ENCODE data around the gene FRMD3.

FRMD3 gene

DNA sequence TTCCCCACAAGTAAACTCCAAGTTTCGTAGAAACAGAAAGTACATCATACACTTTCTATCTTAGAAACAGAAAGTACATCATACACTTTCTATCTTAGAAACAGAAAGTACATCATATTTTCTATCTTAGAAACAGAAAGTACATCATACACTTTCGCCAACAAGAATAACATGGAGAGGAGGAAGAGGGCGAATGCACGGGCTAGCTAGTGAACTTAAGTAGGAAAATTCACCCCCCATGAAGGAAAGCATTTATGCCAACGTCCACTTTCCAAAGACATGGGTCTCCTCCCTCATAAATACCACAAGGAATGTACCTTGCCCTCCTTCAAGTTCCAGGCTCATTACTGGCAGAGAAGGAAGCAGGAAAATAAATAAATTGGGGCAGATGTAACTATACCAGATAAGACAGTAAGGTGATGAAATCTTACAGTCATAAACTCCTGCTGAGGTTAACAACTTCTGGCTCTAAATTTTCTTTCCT lies 64.7 kb downstream of the FRMD3 start:
- DNase-seq (ENCODE audit: low read depth in 3 of 3) = no peak

DNA sequence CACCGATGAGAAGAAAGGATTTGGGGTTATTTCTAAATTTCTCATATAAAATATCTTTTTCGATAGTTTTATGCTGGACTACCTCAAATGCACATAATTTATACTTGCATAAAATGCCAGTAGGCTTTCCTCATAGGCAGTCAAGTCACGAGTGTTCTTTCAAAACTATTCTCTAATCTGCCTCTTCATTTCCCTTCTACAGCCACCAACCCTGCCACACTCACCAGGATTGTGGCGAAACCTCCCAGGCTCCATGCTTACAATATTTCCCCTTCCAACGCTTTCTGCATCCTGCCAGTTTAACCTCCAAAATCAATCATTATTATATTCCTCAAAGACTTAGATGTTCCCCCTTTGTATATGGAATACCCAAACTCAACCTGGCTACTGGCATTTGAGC lies 65.4 kb downstream of the FRMD3 start:
- DNase-seq (ENCODE audit: low read depth in 3 of 3) = no peak

DNA sequence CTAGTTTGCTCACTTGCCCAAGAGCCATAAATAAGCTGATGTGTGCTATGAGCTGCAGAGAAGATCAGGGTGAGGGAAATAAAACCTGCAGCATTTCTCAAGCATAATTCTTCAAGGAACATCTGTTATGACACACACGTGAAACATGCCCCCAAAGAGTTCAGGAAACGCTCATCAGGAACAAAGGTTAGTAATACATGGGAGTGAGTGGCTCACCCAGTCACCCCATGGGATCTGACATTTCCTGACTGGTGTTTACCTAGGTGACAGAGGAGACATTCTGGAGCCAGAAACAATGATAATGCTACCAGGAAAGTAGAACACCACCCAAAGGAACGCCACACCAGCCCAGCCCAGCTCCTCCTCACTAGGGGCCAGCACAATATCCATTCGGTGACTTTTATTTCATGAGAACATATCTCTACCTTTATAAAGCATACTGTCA lies 66.0 kb downstream of the FRMD3 start:
- no peak for DNase-seq (ENCODE audit: low read depth in 3 of 3)

DNA sequence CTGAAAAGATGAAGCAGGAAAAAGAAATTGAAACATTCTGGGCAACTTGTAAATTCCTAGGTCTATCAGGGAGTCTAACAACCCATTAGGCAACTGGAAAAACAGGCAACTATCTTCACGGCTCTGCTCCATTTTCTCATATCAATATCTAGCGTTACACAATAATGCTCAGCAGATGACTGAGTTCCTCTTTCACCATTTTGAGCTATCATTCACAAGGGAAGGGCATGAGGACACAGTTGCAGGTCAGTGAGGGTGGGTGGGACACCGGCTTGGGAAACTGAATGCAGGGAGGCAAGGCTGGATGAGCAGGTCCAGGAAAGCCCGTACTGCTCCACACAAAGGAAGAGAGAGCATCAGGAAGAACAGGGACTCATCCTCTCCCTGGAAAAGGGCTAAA lies 67.0 kb downstream of the FRMD3 start:
- DNase-seq (ENCODE audit: low read depth in 3 of 3) = no peak

DNA sequence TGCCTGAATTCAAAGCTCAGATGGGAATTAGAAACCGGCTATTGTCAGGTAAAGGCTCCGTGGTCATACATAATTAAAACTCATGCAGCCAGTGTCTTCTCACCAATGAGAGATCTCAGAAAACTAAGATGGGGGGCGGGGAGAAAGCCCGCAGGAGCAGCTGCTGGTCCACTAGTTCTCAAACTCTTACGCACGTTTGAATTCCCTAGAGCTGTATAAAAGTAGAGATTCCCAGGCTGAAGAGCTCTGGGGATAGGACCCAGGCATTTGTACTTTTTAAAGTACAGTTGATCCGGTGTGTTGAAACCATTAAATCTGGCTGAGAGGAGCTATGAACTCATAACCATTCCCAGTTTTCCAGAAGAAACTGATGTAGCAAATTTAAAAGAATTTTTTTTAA lies 68.5 kb downstream of the FRMD3 start:
- DNase-seq (ENCODE audit: low read depth in 3 of 3) = no peak

DNA sequence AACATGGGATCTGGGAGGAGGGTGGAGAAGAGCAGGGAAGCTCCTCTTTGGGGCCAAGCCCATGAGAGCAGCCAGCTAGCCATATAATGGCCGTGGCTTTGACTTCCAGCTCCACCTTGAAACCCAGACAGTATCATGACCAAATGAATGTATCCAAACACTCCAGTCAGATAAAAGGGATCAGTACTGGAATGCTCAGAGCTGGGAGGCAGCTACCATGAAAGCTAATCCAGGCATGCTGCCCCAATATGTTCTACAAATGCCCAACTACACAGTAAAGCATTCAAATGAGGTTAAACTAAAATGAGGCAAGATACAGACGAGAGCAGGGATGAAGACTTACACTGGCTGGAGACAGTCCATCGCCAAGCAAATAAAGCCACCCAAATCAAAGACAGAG lies 69.4 kb downstream of the FRMD3 start:
- no peak for DNase-seq (ENCODE audit: low read depth in 3 of 3)

DNA sequence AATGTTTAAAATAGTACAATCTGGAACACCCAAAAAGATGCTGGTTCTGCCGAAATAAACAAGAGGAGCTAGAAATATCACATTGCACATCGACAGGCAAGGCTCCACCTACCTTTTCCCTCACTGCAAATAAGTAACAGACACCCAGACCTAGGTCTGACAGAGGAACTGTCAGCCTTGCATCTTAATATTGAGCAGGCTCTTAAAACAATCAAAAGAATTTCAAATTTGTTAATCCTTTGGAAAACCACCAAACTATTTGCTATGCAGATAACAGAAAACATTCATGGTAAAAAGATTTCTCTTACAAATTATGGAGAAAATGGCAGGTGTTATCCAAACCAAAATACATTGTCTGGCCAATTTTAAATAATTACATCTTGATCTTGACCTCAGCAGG lies 71.3 kb downstream of the FRMD3 start:
- DNase-seq (ENCODE audit: low read depth in 3 of 3) = no peak

DNA sequence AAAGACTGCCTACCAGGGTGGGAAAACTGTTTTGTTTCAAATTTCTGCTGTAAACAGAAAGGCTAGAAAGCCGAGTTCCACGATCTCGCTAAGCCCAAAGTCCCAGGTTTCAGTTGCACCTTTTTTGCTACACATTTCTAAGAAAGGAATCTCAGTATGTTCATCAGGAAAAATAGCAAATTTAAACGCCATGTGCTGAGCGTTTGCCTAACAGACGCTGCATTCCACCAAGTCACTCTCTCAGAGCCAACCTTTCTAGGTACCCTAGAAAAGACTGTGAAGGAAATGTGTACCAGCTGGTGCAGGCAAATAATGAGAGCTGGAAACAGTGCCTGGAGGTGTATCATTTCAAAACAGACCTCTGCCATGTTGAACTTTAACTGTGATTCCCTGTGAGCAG lies 71.8 kb downstream of the FRMD3 start:
- DNase-seq (ENCODE audit: low read depth in 3 of 3) = no peak

DNA sequence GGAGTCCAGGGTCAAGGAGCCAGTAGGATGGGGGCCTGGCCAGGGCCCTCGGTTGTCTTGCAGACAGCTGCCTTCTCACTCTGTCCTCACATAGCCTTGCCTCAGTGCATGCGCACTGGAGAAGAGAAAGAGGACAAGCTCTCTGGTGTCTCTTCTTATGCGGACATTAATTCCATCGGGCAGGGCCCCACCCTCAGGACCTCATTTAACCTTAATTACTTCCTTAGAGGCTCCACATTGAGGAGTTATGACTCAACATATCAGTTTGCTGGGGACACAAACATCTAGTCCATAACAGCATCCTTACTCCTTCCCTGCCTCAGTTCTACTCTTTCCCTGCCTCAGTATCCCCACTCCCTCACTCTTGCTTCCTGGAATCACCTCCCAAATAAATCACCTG lies 78.4 kb downstream of the FRMD3 start:
- no peak for DNase-seq (ENCODE audit: low read depth in 3 of 3)

DNA sequence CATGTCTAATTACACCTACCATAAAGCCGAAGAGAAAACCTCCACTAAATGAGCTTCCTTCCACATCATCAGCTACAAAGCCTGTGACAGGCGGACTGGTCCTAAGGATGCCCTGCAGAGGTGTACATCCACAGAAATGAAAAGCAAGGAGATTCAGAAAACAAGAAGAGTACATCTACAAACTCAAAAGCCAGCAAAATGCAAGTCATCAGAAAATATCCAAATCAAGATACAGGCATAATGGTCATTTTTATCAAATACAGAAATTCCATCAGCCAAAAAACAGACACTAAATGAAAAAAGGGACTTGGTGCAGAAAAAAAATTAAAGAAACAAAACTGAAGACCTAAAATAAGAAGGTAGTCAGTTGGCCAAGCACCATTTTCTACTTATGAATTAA lies 79.7 kb downstream of the FRMD3 start:
- DNase-seq (ENCODE audit: low read depth in 3 of 3) = no peak

DNA sequence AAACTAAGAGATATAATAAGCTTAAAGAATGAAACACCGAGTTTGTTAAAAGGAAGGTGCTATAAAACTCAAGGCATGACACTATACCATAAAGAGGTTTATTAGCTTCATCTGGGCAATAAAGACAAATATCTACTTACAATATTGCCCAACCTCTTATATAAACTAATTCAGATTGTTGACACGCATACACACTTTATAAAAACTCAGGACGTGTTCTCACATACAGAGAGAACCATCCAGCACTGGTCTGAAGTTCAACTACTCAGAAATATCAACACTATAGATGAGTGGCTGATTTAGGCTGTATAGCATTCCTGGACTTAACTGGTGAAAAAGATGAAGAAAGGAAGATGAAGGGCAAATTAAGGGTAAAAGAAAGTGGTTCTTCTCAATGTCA lies 81.2 kb downstream of the FRMD3 start:
- DNase-seq (ENCODE audit: low read depth in 3 of 3) = no peak

DNA sequence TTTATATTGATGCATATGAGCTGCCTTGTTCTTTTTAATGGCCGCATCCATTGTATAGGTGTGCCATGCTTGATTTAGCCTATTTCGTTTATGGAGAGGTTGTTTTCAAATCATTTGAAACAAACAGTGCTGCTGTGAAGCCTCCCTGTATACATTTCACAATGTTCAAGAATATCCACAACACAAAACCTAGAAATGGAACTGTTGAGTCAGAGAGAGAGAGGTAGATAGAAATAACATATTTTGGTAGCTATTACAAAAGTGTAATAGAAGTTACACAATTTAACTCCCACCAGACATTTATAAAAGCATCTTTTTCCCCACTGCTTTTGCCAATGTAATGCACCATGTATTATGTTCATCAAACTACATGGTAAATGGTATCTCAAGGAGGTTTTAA lies 82.0 kb downstream of the FRMD3 start:
- no peak for DNase-seq (ENCODE audit: low read depth in 3 of 3)

DNA sequence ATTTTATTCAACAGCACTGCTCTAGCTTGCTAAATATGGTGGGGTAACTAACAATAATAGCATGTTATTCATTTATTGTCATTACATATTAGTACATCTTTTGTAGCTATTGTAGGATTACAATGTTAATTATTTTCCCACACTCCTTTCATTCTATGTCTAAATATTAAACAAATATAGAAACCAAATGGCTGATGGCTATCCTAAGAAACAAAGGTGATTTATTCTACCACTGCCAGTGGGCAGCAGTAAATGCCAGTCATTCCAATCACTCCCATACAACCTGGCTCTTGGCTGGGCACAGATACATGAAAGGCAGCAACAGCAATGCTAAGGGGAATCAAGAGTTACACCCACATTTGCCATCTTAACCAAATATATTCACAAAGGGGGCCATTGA lies 84.1 kb downstream of the FRMD3 start:
- DNase-seq (ENCODE audit: low read depth in 3 of 3) = no peak

DNA sequence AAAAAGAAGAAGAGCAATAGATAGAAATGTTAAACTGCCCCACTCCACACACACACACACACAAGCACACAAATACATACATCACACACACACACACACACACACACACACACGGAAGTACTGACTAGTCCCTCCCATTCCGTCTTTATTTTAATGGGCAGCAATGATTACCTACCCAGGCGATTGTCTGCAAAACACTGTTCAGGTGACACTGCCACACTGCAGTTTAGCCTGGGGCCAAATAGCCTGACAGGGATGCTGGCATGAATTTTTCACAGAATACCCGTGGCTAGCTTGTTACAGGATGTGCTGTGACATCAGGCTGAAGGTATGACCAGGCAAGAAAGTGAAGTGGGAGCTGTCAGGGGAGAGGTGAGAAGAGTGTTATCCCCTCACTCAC lies 86.9 kb downstream of the FRMD3 start:
- no peak for DNase-seq (ENCODE audit: low read depth in 3 of 3)

DNA sequence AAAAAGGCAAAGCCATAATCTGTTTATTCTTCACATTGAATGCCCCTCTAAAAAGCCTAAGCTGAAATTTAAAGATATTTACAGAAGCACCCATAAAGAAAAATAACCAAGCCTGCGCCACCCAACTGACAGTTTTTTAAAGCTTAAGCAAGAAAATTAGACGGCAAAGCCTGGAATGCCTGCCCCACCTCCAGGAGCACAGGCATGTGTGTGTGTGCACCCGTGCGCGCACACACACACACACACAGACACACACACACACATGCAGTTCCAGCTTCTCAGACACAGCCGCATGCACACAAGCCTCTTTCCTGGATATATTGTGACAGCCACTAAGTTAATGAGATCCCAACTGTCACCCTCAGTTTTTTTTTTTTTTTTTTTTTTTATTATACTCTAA lies 88.2 kb downstream of the FRMD3 start:
- no peak for DNase-seq (ENCODE audit: low read depth in 3 of 3)

DNA sequence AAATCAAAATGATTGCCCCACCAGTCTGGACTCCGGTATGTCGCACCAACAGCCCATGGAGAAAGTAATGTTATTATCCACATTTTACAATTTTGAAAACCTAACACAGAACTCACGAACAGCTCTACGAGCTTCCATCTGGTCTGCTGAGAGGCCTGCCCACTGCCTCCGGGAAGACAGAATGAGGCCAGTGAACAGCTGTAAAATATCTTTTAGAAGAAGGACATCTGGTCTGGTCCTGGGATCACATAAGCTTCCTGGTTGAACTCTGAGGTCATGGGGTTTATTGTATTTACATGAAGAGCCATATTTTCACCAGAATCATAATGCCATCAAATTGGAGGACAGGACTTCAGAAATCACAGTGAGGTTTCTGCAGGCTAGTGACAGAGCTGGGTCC lies 89.0 kb downstream of the FRMD3 start:
- no peak for DNase-seq (ENCODE audit: low read depth in 3 of 3)

DNA sequence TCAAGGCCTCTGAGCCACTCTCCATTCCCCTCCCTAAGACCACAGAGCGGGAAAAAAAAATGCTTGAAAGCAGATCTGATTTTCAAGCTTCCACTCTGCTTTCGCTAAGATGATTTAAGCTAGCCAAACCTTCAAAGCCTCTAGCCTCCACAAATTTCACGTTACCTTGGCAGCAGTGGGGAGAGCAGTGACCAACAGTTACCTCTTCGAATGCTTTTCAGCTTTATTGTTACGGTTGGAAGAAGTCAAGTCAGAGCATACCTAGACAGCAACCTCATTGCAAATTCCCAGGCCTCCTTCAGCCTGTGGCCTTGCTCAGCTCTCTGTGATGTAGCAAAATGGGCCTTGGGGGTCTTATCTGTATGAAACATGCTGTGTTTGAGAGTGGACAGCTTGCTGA lies 89.6 kb downstream of the FRMD3 start:
- DNase-seq (ENCODE audit: low read depth in 3 of 3) = no peak

DNA sequence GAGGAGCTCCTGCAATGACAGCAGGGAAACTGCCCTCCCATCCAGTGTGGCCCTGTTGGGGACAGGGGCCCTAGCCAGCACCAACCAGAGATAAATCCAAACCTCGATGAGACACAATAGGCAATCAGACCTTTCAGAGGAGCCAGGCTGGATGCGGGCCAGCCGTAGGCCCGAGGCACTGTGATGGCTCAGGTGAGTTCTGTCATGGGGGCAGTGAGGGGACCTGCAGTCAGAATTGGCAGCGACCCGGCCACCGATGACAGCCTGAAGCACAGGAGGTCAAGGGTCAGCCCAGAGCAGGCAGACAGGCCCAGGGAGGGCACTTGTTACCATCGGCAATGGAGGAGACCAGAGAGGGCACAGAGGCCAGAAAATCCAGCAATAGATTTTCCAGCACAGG lies 90.8 kb downstream of the FRMD3 start:
- no peak for DNase-seq (ENCODE audit: low read depth in 3 of 3)

DNA sequence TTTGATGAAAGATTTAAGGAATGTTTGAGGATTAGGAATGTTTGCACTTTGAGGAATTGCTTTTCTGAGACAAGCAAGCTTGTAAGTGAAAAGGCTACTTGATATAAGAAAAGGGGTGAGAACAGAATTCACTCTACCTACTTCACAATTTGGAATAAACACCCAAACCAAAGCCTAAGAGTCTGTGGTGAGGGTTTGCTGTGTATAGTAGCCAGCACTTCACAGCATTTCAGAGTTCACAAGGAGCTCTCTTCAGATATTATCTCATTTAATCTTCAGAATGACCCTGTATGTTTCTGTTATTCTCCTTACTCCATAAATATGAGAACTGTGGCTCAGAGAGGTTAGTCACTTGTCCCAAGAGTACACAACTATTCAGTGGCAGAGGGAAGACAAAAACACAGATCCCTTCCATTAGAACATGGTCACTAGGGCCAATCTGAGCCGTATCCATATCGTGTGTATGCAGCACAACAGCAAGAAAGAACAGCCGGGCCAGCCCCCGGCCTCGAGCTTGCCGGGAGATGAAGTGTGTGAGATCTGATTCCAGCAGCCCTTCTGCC lies 92.4 kb downstream of the FRMD3 start:
- no peak for DNase-seq (ENCODE audit: low read depth in 3 of 3)

DNA sequence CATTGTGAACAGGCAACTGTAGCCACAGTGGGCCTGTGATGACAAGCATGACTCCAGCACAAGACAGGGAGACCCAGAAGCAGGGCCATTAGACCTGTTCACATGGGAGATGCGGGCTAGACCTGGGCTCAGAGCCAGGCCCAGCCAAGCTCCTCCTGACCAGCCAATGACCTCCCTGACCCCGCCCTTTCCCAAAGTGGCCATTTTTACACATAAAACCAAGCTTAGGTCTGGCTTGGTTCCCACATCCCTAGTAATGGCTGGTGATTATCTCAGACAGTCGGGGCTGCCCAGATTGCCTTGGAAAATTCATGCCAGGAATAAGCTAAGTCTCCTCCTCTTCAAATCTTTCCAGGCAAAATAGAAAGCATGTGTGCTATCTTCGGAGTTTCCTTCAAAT lies 94.1 kb downstream of the FRMD3 start:
- DNase-seq (ENCODE audit: low read depth in 3 of 3) = no peak

DNA sequence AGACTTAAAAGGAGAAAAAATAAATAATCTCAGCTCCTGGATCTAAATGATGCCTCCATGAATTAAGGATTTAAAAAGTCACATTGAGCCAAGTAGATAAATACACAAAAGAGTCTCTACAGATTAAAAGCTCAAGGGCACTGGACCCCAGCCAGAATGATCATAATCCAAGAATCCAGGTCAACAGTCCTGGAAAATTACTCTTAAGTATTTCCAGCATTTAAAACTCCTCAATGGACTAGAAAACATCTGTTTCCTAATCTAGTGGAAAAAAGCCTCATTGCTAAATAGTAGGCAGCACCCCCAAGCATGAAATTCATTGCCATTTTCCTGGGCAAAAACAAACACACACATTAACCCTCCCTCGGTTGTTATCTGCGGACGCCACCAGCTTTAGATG lies 96.8 kb downstream of the FRMD3 start:
- no peak for DNase-seq (ENCODE audit: low read depth in 3 of 3)

DNA sequence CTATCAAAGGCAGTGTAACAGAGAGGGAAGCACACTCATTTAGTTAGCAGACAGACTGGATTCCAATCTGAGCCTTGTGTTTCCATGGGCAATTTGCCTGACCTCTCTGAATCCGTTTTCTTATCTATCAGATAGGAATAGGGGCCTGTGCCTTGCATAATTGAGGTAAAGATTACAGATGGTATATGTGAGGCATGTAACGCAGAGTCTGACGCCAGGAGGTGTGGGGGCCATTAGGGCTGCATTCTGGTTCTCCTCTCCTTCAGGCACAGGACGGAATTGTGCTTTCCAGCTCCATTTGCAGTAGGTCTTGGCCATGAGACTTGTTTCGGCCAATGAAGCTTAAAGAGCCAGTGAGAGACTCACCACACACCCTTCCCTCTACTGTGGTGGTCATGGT lies 97.6 kb downstream of the FRMD3 start:
- no peak for DNase-seq (ENCODE audit: low read depth in 3 of 3)

DNA sequence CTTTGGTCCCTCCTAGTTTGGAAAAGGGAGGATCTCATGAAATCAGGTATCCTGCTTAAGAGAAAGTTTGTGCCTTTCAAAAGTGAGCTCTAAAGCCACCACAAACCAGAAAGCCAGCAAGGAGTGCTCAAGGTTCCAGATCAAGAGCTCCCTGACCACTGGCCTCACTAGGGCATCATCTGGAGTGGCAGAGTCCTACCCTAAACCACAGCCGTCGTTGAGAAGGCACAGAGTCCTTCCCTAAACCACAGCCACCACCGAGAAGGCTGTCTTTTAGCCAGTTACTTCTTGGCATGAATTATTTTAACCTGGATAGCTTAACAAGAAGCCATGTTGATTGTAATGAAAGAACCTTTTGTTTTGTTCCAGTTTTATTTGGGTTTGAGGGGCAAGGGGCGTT lies 102.9 kb downstream of the FRMD3 start:
- no peak for DNase-seq (ENCODE audit: low read depth in 3 of 3)

DNA sequence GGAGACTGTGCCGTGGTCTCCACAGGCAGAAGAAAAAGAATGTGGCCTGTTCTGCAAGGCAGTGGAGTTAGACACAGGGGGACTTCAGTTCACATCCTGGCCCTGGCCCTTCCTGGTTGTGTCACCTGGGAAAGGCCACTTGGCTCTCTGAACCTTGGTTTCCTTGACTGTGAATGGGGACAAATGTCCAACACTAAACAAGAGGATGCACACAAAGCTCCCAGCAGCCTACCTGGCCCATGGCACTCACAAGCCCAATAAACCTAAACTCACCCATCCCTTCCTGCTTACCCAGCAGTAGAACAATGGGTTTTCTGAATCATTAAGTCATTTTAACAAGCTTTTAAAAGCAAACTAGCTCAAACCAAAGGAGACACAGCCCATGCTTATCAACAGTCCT lies 103.9 kb downstream of the FRMD3 start:
- no peak for DNase-seq (ENCODE audit: low read depth in 3 of 3)

DNA sequence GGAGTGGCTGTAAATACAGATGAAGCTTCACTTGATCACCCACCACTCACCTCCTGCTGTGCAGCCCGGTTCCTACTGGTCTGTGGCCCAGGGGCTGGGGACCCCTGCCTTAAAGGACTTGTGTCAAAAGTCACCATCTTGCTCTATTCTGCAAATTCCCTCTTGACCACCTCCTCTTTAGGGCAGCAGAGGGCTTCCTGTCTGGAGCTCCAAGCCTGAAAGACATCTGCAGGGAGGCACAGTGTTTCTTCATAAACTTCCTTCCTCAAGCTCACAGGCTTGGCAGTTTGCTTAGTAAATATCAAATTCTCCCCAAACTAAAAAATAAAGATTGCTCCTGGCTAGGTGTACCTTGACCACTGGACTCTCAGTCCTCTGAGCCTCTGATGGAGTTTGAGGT lies 104.4 kb downstream of the FRMD3 start:
- no peak for DNase-seq (ENCODE audit: low read depth in 3 of 3)
